NCI-H2107 treated with DMSO at 0.1 percent for 48 hours (cell line): ENCODE results near the gene CDH4.

Source experiments
- DNase-seq: peaks from one replicate; lab custom pipeline; 2025; ENCODE audit not compliant: unreplicated experiment; lab: John Stamatoyannopoulos, UW

CDH4 gene

DNA sequence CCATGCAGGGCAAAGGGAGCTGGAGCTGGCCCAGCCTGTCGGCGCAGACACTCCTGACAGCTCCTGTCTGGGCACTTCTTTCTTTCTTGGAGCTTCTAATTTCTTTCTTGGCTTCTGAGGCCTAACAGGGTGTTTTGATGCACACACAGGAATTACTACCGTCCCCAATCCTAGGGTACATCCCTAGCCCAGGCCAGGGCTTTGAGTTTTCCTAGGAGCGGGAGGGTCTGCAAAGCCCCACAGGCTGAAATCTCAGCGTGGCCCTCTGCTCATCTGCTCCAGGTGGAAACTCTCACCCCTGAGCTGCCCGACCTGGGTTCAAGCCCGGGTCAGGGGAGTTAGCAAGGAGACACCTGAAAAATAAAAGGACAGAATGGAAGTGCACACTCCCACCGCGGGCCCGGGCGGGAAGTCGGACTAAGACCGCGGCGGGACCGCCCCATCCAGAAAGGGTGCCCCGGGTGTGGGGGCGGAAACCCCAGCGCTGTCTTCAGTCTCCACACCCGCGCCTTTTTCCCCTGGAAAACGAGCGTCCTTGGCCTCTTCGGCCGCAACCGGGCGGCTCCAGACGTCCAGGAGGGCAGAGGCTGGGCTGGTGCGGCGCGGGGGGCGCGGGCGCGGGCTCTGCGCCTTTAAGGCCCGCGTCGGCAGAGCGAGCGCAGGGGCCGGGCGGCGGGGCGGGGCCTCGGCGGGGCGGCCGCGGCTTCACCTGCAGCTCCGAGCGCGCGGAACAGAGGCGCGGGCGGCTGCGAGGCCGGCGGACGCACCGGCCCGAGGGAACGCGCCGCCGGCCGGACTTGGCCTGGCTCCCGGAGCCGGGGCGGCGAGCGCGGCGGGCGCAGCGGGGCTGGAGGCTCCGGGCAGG lies at the start of gene CDH4:
CDH4 (plus strand) TSS at position 733 of the 865 bp plus-strand sequence.
- no peak for DNase-seq

- DNase-seq, result no peak
These were observed 48.7 kb upstream of the CDH4 start for GRCh38 chr20:61203320-61203719.

- no peak for DNase-seq
These were observed 47.9 kb upstream of the CDH4 start for GRCh38 chr20:61204206-61204605.

- DNase-seq, result no peak
These were observed 46.3 kb upstream of the CDH4 start for GRCh38 chr20:61205769-61206168.

GRCh38 chr20:61210862-61211261 lies 41.2 kb upstream of the CDH4 start:
- DNase-seq, result no peak

- no peak for DNase-seq
These were observed 34.2 kb upstream of the CDH4 start for GRCh38 chr20:61217848-61218247.

DNA sequence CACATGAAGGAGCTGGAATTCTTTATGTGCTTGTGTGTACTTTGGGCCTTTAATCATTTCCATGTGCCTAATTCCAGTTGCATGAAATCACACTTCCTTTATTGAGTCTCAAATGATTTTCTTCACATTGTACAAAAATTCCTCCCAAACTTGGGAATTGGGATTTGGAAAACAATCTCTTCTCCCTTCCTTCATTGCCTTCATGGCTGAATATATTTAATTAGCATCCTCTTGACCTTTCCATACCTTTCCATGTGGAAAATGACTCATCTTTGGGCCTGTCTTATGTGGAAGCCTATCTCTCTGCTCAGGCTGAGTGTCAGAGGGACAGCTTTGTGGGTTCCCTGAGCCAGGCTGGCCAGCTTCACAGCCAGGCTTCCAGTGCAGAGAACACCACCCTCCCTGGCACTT lies 33.0 kb upstream of the CDH4 start:
- no peak for DNase-seq

GRCh38 chr20:61220131-61220530 lies 31.9 kb upstream of the CDH4 start:
- no peak for DNase-seq

GRCh38 chr20:61220626-61221325 lies 31.3 kb upstream of the CDH4 start:
- no peak for DNase-seq

DNA sequence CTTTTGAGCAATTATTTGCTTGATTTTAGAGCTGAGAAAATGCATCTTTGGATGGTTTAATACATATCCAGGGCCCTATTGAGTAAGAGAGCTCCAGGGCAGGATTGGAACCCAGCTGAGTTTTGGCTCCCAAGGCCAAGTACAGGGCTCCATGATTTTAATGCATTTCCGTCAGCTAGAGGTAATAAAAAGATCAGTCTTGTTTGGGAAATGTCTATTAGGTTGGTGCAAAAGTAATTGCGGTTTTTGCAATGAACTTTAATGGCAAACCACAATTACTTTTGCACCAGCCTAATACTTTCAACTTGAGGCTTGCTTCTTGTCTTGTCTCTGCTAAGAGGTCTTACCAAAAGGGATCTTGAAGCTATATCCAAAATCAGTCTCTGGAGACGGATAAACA lies 29.4 kb upstream of the CDH4 start:
- DNase-seq, result no peak

- DNase-seq, result no peak
These were observed 28.9 kb upstream of the CDH4 start for GRCh38 chr20:61223121-61223520.

DNA sequence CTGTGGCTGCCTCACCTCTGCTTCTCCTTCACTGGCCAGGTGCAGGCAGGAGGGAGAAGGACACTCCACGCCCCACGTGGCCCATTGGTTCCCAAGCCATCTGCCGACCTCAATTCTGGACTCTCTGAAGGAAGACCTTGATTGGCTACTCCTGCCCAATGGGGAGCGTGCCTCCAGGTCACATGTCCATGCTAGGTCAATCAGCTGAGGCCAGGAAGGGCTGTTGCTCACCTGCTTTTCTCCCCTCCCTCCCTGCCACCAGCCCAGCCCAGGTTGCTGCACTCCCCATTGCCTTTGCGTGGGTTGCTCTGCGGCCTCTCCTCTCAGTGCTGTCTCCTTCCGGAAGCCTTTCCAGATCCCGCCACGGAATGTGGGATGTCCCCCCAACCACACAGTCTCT lies 21.9 kb upstream of the CDH4 start:
- no peak for DNase-seq

GRCh38 chr20:61233590-61233989 lies 18.5 kb upstream of the CDH4 start:
- no peak for DNase-seq

DNA sequence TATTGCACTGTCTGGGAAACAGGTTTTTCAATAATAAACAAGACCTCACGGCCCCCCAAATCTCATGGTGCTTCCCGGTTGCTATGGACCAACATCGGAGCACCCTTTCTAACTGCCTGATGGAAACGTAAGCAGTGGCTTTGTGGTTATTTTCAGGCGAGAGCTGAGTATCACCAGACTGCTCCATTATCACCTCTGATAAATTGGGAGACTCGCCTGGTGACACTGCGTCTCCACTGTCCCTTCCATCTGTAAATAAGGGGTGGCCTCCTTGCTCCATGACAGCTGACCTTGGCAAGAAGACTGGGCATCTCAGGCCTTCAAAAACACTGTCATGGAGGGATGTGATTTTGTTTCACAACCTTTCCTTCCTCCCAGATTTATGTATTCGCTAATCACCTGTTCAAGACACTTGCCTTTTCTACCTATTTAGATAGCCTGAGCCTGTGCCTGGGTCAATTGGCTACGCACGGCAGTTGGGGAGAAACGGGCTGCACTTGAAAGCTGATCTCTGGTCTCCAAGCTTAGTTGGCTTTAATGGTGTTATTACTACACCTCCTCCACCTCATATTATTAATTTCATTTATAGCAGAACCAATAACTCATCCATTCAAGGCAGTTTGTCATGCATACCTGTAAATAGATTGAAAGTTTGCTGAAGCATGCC lies 17.7 kb upstream of the CDH4 start:
- DNase-seq, result no peak

GRCh38 chr20:61236713-61237112 lies 15.3 kb upstream of the CDH4 start:
- no peak for DNase-seq

DNA sequence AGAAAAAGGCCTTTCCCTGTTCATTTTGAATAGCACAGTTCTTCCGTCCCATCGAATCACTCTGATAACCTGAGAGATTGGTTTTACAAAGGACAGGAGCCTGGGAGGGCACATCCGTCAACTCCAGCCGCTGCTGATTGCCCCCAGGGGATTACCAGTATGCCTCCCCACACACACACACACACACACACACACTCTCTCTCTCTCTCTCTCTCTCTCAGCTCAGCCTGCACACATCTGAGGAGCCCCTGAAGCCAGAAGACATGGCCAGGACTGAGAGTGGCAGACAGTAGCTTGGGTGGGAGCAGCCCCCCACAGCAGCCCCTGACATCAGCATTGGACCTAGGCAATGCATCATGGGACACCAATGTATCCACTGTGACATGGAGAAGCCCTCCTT lies 13.2 kb upstream of the CDH4 start:
- DNase-seq, result no peak

DNA sequence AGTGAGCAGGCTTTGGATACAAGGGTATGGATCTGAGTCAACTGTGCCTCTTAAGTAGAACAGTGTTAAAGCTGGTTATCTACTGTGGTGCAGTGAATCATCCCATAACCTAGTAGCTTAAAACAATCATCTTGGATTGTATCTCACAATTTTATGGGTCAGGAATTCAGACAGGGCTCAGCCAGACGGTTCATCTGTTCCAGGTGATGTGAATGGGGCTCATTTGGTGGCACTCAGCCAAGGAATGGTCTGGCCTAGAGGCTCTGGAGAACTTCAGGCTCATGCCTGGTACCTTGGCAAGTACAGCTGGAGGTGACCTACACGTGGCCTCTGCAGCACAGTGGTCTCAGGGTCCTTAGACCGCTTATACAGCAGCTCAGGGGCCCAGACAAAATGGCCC lies 11.2 kb upstream of the CDH4 start:
- no peak for DNase-seq

- DNase-seq, result no peak
These were observed 7.8 kb upstream of the CDH4 start for GRCh38 chr20:61244213-61244612.

GRCh38 chr20:61246269-61246668 lies 5.8 kb upstream of the CDH4 start:
- no peak for DNase-seq

DNA sequence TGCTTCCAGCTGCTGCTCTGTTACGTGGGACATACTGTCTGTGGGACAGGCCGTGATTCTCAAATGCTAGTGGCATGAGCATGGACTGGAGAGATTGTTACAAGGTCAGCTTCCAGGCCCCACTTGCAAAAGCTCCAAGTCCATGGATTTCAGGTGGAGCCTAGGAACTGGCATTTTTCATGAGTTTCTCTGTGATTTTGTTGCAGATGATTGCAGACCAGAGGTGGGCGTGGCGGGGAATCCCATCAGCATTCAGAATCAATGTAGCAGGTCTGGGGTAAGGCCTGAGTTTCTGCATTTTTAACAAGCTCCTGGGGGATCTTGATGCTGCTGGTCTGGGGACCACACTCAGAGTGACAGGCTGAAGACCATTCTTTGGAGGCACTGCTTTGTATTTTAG lies 2.4 kb upstream of the CDH4 start:
- no peak for DNase-seq

- DNase-seq, result no peak
These were observed 671 bp downstream of the CDH4 start for GRCh38 chr20:61252601-61253263.
